ENCODE results near the gene ACKR2. TPM values are rescaled to one million over a fixed set of nuclear protein-coding genes. Genes with fewer than 3 reads are reported as not detected.

The ACKR2 gene
- total and polyA plus RNA-seq, 2 of the 13 experiments (the other 11 are each of a cell fraction or from before 2014, with no cell fraction given), result 1.1 to 1.9 TPM

GRCh38 chr3:42804106-42804830, 5.0 kb upstream of the ACKR2 start, which contains the start of gene HIGD1A (continued):
- TF ChIP-seq SOX13 (IDR thresholded peaks at IDR 0.05) (0 out of 2 replicates have a peak, but pooled peaks have one; percentile 9), SOX13 (CRISPR knock-in tag; conservative IDR thresholded peaks at IDR 0.05 in 1 of 2, IDR thresholded peaks at IDR 0.05 in 1 of 2) (0 out of 4 replicates have a peak, but pooled peaks of 1 of the 2 experiments have one; percentile 78), ZNF670 (CRISPR knock-in tag; IDR thresholded peaks at IDR 0.05; ENCODE audit: borderline replicate concordance) (no peak; the same call in 1 of the 2 replicates), ARHGAP35 (CRISPR knock-in tag; IDR thresholded peaks at IDR 0.05; ENCODE audit: borderline replicate concordance) (no peak; the same call in 1 of the 2 replicates), ZNF510 (CRISPR knock-in tag; IDR thresholded peaks at IDR 0.05; ENCODE audit: low read depth) (no peak), GABPB1 (CRISPR knock-in tag; IDR thresholded peaks at IDR 0.05) (peak; percentile 75; the same call in 1 of the 2 replicates), ZFAT (CRISPR knock-in tag; conservative IDR thresholded peaks at IDR 0.05) (no peak), REPIN1 (CRISPR knock-in tag; IDR thresholded peaks at IDR 0.05; ENCODE audit: borderline replicate concordance, low read depth) (peak; percentile 93), NR2C2 (CRISPR knock-in tag; IDR thresholded peaks at IDR 0.05; ENCODE audit: borderline replicate concordance) (no peak; the same call in 1 of the 2 replicates), GMEB1 (CRISPR knock-in tag; IDR thresholded peaks at IDR 0.05; ENCODE audit: borderline replicate concordance) (peak; percentile 96), HNRNPH1 (optimal IDR thresholded peaks at IDR 0.05; ENCODE audit: low read depth, low read length) (no peak), RELA (CRISPR knock-in tag; IDR thresholded peaks at IDR 0.05) (no peak), ZNF383 (CRISPR knock-in tag; IDR thresholded peaks at IDR 0.05; ENCODE audit: borderline replicate concordance) (no peak), ZNF850 (CRISPR knock-in tag; conservative IDR thresholded peaks at IDR 0.05) (0 out of 2 replicates have a peak, but pooled peaks have one; percentile 46), BCL3 (CRISPR knock-in tag; IDR thresholded peaks at IDR 0.05) (peak; percentile 62), NFATC3 (CRISPR knock-in tag; IDR thresholded peaks at IDR 0.05) (no peak), CENPX (CRISPR knock-in tag; IDR thresholded peaks at IDR 0.05) (no peak)
- TF ChIP-seq, protein P1, sequence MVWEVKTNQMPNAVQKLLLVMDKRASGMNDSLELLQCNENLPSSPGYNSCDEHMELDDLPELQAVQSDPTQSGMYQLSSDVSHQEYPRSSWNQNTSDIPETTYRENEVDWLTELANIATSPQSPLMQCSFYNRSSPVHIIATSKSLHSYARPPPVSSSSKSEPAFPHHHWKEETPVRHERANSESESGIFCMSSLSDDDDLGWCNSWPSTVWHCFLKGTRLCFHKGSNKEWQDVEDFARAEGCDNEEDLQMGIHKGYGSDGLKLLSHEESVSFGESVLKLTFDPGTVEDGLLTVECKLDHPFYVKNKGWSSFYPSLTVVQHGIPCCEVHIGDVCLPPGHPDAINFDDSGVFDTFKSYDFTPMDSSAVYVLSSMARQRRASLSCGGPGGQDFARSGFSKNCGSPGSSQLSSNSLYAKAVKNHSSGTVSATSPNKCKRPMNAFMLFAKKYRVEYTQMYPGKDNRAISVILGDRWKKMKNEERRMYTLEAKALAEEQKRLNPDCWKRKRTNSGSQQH (CRISPR knock-in tag; IDR thresholded peaks at IDR 0.05; ENCODE audit: low read depth), result no peak; the same call in 1 of the 2 replicates
- TF ChIP-seq, protein P2, sequence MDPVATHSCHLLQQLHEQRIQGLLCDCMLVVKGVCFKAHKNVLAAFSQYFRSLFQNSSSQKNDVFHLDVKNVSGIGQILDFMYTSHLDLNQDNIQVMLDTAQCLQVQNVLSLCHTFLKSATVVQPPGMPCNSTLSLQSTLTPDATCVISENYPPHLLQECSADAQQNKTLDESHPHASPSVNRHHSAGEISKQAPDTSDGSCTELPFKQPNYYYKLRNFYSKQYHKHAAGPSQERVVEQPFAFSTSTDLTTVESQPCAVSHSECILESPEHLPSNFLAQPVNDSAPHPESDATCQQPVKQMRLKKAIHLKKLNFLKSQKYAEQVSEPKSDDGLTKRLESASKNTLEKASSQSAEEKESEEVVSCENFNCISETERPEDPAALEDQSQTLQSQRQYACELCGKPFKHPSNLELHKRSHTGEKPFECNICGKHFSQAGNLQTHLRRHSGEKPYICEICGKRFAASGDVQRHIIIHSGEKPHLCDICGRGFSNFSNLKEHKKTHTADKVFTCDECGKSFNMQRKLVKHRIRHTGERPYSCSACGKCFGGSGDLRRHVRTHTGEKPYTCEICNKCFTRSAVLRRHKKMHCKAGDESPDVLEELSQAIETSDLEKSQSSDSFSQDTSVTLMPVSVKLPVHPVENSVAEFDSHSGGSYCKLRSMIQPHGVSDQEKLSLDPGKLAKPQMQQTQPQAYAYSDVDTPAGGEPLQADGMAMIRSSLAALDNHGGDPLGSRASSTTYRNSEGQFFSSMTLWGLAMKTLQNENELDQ (CRISPR knock-in tag; IDR thresholded peaks at IDR 0.05; ENCODE audit: borderline replicate concordance), result no peak
- TF ChIP-seq, protein P3, sequence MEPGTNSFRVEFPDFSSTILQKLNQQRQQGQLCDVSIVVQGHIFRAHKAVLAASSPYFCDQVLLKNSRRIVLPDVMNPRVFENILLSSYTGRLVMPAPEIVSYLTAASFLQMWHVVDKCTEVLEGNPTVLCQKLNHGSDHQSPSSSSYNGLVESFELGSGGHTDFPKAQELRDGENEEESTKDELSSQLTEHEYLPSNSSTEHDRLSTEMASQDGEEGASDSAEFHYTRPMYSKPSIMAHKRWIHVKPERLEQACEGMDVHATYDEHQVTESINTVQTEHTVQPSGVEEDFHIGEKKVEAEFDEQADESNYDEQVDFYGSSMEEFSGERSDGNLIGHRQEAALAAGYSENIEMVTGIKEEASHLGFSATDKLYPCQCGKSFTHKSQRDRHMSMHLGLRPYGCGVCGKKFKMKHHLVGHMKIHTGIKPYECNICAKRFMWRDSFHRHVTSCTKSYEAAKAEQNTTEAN (CRISPR knock-in tag; conservative IDR thresholded peaks at IDR 0.05), result 0 out of 2 replicates have a peak, but pooled peaks have one; percentile 53
